Activated naive CD8-positive, alpha-beta T cell treated with anti-CD3 and anti-CD28 coated beads, Interleukin-2, amount 10 ng/mL, durations not matched to agents 7 days and 5 days (primary cell): ENCODE data around the gene HIP1. TPM values are rescaled to one million over a fixed set of nuclear protein-coding genes. Genes with fewer than 3 reads are reported as not detected.
"Not testable (repeated sequence)": the region's sequence is repeated elsewhere in the genome, so short reads cannot be mapped to it uniquely, and the experiment has no call there.

Experiments used
- ATAC-seq: fragments of 150-1000 bp; cut with Tn5 transposase; one replicate; pipeline ENCODE4 v1.10.0; 2021; ENCODE audit warnings: low read depth, moderate library complexity
- POLR2A ChIA-PET: fragments of 350-600 bp; sonication (Branson Sonifier 250); formaldehyde crosslinking; loops from one replicate; lab custom pipeline; 2021; ENCODE audit warnings: antibody characterized with exemption; lab: Charles Lee
- DNase-seq: peaks from one replicate; pipeline ENCODE4 v3.0.0; 2021
- H3K27ac Mint-ChIP-seq: one replicate; pipeline ENCODE4 v1.8.0; 2022; ENCODE audit warnings: mild to moderate bottlenecking, mixed read lengths
- H3K27me3 Mint-ChIP-seq: one replicate; pipeline ENCODE4 v1.8.0; 2022; ENCODE audit warnings: mild to moderate bottlenecking, moderate library complexity, mixed read lengths
- H3K36me3 Mint-ChIP-seq: one replicate; pipeline ENCODE4 v1.8.0; 2021; ENCODE audit warnings: mild to moderate bottlenecking, mixed read lengths
- H3K4me1 Mint-ChIP-seq: one replicate; pipeline ENCODE4 v1.8.0; 2021; ENCODE audit warnings: mixed read lengths
- H3K4me3 Mint-ChIP-seq: one replicate; pipeline ENCODE4 v1.8.0; 2022; ENCODE audit warnings: mild to moderate bottlenecking, moderate library complexity, mixed read lengths
- H3K9me3 Mint-ChIP-seq: one replicate; pipeline ENCODE4 v1.8.0; 2021; ENCODE audit warnings: mixed read lengths
- total RNA-seq, 2 experiments: library from RNA; stranded (reverse); gene quantifications; one replicate each; pipeline ENCODE4 v1.2.3, GENCODE V29; 2021

The HIP1 gene
- total RNA-seq, 2 experiments from 2014 or later, result 8.7 TPM

DNA sequence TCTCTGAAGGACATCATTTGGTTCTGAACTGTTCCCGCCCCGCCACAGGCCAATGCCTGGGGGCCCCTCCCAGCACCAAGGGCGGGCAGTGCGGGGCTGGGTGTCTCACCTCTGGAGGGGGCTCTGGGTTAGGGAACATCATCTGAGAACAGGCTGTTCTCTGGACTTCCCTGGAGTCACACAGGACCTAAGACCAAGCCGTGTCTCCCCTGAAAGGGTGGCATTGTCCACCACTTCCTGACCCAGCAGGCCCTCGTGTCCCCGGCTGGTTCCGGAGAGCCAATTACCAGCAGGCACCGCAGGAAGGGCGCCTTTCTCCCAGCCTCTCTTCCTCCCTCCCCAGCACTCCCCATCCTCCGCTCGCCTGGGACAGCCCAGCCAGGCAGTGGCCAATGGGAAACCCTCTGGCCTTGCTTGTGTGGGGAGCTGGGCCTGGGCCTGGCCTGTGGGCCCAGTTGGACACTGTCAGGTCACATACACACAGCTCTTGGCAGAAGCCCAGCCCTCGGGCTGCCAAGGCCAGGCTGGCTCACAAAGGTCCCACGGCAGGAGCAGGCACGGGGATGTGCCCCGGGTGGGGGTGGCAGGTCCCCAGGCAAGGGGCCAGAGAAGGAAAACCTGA lies 127.1 kb downstream of the HIP1 start:
- no peaks in the 10 kb centered on the region for H3K36me3 Mint-ChIP-seq
- H3K9me3 Mint-ChIP-seq, result no peaks in the 10 kb centered on the region
- POLR2A ChIA-PET, result no interaction called here
- ATAC-seq (no peak), DNase-seq (no peak)
- no peak overlapping the region for H3K4me3 Mint-ChIP-seq
- H3K4me1 Mint-ChIP-seq, result peaks cover 3% of the 10 kb centered on the region
- no peaks in the 10 kb centered on the region for H3K27me3 Mint-ChIP-seq
- no peak overlapping the region for H3K27ac Mint-ChIP-seq

DNA sequence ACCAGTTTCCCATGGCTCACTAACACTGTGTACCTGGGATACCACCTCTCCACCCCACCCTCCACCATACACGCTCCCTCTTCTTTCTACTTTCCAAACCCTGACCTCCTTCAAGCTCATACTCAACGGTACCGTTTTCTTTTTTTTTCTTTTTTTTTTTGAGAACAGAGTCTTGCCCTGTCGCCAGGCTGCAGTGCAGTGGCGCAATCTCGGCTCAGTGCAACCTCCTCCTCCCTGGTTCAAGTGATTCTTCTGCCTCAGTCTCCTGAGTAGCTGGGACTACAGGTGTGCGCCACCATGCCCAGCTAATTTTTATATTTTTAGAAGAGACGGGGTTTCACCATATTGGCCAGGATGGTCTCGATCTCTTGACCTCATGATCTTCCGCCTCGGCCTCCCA lies 129.3 kb downstream of the HIP1 start:
- DNase-seq, H3K27ac Mint-ChIP-seq, H3K4me3 Mint-ChIP-seq, ATAC-seq, H3K9me3 Mint-ChIP-seq, H3K4me1 Mint-ChIP-seq, H3K27me3 Mint-ChIP-seq, H3K36me3 Mint-ChIP-seq, POLR2A ChIA-PET: not testable (repeated sequence)

DNA sequence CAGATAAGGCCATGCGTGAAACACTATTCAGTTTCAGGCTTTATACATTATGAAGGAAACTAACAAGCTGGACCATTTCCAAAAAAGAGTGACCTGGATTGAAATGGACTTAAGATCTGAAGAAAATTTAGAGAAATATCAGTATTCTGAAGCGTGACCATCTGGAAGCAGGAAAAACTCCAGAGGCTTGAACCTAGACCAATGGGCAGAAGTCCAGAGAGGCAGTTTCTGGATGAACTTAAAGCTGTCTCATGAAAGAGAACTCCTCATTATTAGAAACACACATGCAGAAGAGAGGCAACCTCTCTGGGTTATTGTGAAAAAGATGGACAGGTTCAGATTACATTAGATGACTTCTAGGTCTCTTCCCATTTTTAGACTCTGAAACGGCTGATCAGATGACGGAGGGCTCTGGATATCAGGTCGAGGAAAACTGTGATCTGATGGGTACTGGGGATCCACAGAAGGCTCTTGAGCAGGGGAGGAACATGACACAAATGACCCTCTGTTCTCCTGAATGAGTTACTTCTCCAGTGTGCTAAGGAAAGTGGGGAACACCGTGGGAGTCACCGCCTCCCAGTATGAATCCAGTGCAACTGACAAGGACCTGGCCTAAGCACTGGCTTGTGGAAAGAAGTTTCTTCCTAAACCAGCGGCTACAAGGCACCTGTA lies 130.2 kb downstream of the HIP1 start:
- ATAC-seq, result no peak
- DNase-seq, result no peak
- H3K4me3 Mint-ChIP-seq, result no peak overlapping the region
- H3K27ac Mint-ChIP-seq, result no peak overlapping the region
- no peaks in the 10 kb centered on the region for H3K4me1 Mint-ChIP-seq
- peaks cover 2% of the 10 kb centered on the region for H3K27me3 Mint-ChIP-seq
- POLR2A ChIA-PET, result no interaction called here
- no peaks in the 10 kb centered on the region for H3K36me3 Mint-ChIP-seq
- H3K9me3 Mint-ChIP-seq, result no peaks in the 10 kb centered on the region

DNA sequence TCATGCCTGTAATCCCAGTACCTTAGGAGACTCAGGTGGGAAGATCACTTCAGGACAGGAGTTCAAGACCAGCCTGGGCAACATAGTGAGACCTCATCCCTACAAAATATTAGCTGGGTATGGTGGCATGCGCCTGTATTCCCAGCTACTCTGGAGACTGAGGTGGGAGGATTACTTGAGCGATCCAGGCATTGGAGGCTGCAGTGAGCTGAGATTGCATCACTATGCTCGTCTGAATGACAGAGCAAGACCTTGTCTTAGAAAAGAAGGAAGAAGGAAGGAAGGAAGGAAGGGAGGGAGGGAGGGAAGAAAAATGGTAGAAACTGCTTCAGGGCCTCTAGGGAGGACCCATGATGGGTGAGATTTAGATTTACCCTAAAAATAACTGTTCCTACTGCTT lies 134.3 kb downstream of the HIP1 start:
- DNase-seq, result no peak
- Mint-ChIP-seq H3K36me3 (no peaks in the 10 kb centered on the region), H3K27me3 (peaks cover 2% of the 10 kb centered on the region), H3K4me3 (no peak overlapping the region), H3K9me3 (no peaks in the 10 kb centered on the region), H3K4me1 (no peaks in the 10 kb centered on the region), H3K27ac (no peak overlapping the region)
- POLR2A ChIA-PET, result no interaction called here
- ATAC-seq, result no peak

DNA sequence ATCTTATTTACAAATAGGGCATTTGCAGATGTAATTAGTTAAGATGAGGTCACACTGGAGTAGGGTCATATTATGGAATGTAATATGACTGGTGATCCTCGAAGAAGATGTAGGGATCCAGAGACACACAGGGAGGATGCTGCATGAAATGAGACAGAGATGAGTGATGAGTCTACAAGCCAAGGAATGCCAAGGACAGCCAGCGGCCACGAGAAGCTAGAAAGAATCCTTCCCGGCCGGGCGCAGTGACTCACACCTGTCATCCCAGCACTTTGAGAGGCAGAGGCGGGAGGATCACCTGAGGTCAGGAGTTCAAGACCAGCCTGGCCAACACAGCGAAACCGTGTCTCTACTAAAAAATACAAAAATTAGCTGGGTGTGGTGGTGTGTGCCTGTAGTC lies 135.9 kb downstream of the HIP1 start:
- H3K36me3 Mint-ChIP-seq, POLR2A ChIA-PET, DNase-seq, H3K27me3 Mint-ChIP-seq, ATAC-seq, H3K4me1 Mint-ChIP-seq, H3K27ac Mint-ChIP-seq, H3K9me3 Mint-ChIP-seq, H3K4me3 Mint-ChIP-seq: not testable (repeated sequence)

DNA sequence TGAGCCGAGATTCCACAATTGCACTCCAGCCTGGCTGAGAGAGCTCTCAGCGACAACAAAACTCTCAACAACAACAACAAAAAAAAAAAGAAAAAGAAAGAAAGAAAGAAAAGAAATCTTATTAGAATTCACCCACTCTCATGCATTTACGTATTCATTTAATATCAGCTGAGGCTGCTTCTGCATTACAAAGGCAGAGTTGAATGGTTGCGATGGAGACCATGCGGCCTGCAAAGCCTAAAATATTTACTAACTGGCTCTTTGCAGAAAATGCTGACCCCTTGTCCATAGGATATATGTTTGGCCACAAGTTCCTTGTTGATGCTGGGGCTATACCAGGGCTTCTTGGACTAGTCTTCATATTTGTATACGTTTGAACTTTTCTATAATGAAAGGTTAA lies 137.2 kb downstream of the HIP1 start:
- no peak overlapping the region for H3K27ac Mint-ChIP-seq
- H3K4me1 Mint-ChIP-seq, result peaks cover 4% of the 10 kb centered on the region
- H3K9me3 Mint-ChIP-seq, result no peaks in the 10 kb centered on the region
- peaks cover 2% of the 10 kb centered on the region for H3K27me3 Mint-ChIP-seq
- no peak for ATAC-seq
- POLR2A ChIA-PET, result no interaction called here
- no peak for DNase-seq
- no peaks in the 10 kb centered on the region for H3K36me3 Mint-ChIP-seq
- H3K4me3 Mint-ChIP-seq, result no peak overlapping the region

DNA sequence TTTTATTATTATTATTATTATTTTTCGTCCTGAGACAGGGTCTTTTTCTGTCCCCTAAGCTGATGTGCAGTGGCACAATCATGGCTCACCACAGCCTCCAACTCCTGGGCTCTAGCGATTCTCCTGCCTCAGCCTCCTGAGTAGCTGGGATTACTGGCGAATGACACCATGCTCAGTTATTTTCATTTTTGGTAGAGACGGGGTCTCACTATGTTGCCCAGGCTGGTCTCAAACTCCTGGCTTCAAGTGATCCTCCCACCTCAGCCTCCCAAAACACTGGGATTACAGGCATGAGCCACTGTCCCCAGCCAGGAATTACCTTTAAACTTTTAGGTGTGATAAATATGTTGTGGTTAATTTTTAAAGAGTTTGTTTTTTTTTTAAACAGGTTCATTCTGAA lies 138.0 kb downstream of the HIP1 start:
- H3K9me3 Mint-ChIP-seq, H3K4me1 Mint-ChIP-seq, POLR2A ChIA-PET, H3K36me3 Mint-ChIP-seq, DNase-seq, H3K27ac Mint-ChIP-seq, H3K4me3 Mint-ChIP-seq, H3K27me3 Mint-ChIP-seq, ATAC-seq: not testable (repeated sequence)

DNA sequence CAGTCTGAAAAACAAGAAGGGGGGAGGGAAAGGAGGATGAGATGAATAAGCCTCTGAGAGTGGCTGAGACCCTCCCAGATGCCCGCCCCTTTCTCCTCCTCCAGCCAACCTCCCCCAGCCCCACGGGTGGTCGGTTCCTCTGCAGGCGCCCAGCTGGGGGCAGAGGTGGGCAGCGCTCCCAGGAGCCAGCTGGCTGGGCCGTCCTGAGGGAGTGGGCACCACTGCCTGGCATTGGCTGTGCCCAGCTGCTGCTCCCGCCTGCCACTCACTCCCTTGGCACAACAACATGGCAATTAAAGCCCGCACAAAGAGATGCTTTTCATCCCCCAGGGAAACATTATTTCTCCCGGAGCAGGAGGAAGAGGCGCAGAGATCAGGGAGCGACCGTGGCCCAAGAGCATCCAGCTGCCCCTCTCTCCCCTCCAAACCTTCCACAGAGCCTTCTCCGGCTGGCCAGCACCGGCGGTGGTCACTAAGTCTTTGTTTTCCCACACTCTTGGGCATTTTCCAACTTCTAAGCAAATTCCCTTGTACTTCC lies 139.4 kb downstream of the HIP1 start:
- Mint-ChIP-seq H3K27ac (no peak overlapping the region), H3K36me3 (no peaks in the 10 kb centered on the region)
- ATAC-seq, result no peak

DNA sequence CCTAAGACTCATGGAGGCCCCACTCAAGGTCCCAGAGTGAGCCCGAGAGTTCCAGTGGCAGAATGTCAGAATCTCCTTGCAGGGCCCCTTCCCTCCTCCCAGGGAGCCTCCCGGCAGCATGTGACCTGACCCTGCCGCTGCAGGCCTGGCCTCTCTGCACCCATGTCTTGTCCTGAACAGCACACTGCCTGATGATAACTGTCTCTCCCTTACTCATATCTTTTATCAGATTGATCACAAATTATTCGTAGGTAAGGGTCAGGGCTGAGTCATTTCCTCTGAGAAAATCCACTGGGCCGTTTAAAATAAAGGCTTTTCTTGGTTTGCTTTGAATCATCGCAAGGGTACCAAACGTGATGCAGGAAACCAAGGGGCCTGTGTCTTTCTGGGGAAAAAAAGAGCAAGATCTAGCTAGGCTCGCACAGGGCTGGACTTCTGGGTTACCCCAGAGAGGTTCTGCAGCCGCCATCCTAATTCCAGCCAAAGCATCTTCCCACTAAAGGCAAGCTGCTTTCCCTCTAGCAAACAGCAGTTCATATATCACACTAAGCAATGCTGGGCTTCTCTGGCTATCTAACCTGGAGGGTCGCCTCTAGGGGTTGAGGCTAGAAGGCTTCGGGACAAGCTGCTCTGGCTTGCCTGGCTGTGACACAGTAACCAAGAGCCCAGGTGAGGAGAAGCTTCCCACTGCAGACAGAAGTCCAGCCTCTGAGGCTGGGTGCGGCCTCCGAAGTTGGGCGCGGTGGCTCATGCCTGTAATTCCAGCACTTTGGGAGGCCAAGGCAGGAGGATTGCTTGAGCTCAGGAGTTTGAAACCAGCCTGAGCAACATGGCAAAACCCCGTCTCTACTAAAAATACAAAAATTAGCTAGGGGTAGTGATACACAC lies 141.8 kb downstream of the HIP1 start:
- H3K9me3 Mint-ChIP-seq, result no peaks in the 10 kb centered on the region
- H3K27ac Mint-ChIP-seq, result no peak overlapping the region
- ATAC-seq (peak; percentile 22), DNase-seq (no peak)
- no peaks in the 10 kb centered on the region for H3K27me3 Mint-ChIP-seq
- POLR2A ChIA-PET, result interaction anchor here (0.7 kb wide), 1 partner anchor 48 kb away, joined by 6 read pairs; no protein-coding TSS in a partner anchor
- H3K36me3 Mint-ChIP-seq, result no peaks in the 10 kb centered on the region
- H3K4me3 Mint-ChIP-seq, result no peak overlapping the region
- peaks cover 5% of the 10 kb centered on the region for H3K4me1 Mint-ChIP-seq

More for the DNA sequence above, 139.4 kb downstream of the HIP1 start:
- Mint-ChIP-seq H3K4me3 (no peak overlapping the region), H3K27me3 (peaks cover under 1% of the 10 kb centered on the region), H3K9me3 (no peaks in the 10 kb centered on the region), H3K4me1 (peaks cover 4% of the 10 kb centered on the region)
- no peak for DNase-seq
- POLR2A ChIA-PET, result no interaction called here

DNA sequence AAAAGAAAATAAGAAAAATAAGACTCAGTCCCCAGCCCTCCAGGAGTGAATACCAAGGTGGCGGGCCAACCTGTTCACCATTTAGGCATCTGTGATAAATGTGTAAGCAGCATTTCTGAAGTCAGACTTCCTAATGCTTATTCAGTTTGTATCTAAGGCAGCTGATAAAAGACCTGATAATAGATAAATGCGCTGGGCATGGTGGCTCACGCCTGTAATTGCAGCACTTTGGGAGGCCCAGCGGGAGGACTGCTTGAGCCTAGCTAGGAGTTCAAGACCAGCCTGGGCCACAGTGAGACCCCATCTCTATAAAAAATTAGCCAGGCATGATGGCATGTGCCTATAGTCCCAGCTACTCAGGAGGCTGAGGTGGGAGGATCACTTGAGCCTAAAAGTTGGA lies 143.0 kb downstream of the HIP1 start:
- Mint-ChIP-seq H3K9me3 (no peaks in the 10 kb centered on the region), H3K27me3 (no peaks in the 10 kb centered on the region), H3K27ac (no peak overlapping the region), H3K36me3 (no peaks in the 10 kb centered on the region), H3K4me1 (peaks cover 9% of the 10 kb centered on the region), H3K4me3 (no peak overlapping the region)
- no peak for DNase-seq
- POLR2A ChIA-PET, result no interaction called here
- no peak for ATAC-seq

DNA sequence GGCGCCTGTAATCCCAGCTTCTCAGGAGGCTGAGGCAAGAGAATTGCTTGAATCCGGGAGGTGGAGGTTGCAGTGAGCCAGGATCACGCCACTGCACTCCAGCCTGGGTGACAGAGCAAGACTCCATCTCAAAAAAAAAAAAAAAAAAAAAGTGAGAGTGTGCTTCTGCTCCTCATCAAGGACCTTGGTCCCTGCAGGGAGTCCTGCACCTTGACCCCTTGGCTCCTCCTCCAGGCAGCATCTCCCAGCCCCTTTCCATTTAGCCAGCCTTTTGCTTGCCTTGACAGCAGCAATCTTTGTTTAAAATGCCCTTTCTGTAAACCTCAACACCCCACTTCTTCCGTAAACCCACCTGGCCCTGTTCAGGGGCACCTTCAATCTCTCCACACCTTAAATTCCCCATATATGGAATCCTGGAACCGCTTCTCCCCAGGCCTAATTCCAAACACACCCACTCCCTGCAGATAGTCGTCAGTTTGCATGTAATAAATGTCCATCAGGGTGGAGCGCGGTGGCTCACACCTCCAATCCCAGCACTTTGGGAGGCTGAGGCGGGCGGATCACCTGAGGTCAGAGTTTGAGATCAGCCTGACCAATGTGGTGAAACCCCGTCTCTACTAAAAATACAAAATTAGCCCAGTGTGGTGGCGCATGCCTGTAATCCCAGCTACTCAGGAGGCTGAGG lies 145.1 kb downstream of the HIP1 start:
- H3K9me3 Mint-ChIP-seq, H3K4me3 Mint-ChIP-seq, H3K4me1 Mint-ChIP-seq, H3K27me3 Mint-ChIP-seq, POLR2A ChIA-PET, H3K27ac Mint-ChIP-seq, H3K36me3 Mint-ChIP-seq, ATAC-seq, DNase-seq: not testable (repeated sequence)

DNA sequence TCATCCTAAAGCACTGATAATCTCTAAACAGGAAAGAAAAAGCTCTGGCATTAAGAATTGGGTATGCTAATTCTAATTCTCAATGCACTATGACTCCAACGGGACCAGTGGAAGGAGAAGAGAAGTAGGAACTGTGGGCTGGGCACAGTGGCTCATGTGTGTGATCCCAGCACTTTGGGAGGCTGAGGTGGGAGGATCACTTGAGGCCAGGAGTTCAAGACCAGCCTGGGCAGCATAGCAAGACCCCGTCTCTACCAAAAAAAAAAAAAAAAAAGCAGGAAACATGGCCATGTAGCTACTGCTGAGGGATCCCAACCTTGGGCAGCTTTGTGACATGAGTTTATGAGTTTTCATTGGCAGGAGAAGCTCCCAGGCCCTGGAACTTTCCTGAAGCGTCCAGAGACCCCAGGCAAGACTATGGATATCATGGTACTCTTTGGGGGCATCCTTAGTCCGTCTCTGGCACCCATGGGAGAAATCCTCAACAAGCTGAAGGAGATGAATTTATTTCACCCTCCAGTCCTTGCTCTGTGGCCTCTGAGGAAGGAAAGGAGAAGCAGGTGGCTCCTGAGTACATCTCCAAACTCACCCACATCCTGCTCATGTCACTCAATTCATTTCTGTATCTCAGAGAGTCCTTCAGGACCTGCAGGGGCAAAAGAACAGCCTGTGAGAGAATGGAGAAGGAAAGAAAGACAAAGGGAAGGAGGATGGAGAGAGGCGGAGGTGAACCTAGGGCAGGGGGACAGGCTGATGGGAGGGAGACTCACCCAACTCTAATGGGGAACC lies 147.1 kb downstream of the HIP1 start:
- POLR2A ChIA-PET, result no interaction called here
- peaks cover 7% of the 10 kb centered on the region for H3K27me3 Mint-ChIP-seq
- H3K4me1 Mint-ChIP-seq, result peaks cover 5% of the 10 kb centered on the region
- ATAC-seq (no peak), DNase-seq (no peak)
- H3K4me3 Mint-ChIP-seq, result no peak overlapping the region
- no peak overlapping the region for H3K27ac Mint-ChIP-seq
- no peaks in the 10 kb centered on the region for H3K9me3 Mint-ChIP-seq
- H3K36me3 Mint-ChIP-seq, result no peaks in the 10 kb centered on the region
